Breast epithelium (tissue), 3 donors: ENCODE data around the gene GRIK4.

Source experiments
- POLR2A ChIP-seq: fragments of 450-650 bp; IDR thresholded peaks from one replicate; pipeline ENCODE4 v1.6.1; 2016; ENCODE audit warnings: antibody characterized with exemption, mild to moderate bottlenecking, moderate library complexity
- POLR2AphosphoS5 ChIP-seq, 3 donors: sonication (generic); formaldehyde crosslinking; IDR thresholded peaks; one replicate each; pipeline ENCODE4 v1.6.1; 2017; ENCODE audit warnings: antibody characterized with exemption in 3 of 3
- TF ChIP-seq, protein P1 (sequence below), 3 donors: fragments of 450-650 bp; IDR thresholded peaks; one replicate each; pipeline ENCODE4 v1.5.1; 2016 to 2017; ENCODE audit warnings: antibody characterized with exemption in 3 of 3, mild to moderate bottlenecking in 3 of 3, moderate library complexity in 3 of 3

DNA sequence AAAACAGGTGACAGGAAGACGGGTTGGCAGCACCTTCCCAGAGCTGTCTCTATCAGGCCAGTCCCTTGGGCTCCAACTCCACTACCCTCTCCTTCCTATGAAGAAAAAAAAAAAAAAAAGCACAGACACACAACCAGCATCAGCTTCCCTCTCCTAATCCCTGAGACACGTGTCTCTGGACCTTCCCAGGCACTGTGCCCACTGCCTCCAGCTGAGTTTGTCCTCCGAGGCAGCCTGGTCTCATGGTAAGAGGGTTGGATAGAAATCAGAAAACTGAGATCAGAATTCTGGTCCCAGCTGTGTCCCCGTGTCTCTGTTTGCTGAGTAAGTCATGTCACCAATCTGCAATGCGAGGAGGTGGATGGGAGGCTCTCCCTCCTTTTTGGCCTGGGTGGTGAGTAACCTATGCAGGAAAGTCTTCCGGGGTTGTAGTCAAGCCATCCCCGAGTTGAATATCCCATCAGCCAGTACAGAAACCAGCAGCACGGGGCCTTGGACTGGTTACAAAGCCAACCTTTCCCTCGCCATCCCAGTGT, 318.6 kb downstream of the GRIK4 start:
- TF ChIP-seq, protein P1, sequence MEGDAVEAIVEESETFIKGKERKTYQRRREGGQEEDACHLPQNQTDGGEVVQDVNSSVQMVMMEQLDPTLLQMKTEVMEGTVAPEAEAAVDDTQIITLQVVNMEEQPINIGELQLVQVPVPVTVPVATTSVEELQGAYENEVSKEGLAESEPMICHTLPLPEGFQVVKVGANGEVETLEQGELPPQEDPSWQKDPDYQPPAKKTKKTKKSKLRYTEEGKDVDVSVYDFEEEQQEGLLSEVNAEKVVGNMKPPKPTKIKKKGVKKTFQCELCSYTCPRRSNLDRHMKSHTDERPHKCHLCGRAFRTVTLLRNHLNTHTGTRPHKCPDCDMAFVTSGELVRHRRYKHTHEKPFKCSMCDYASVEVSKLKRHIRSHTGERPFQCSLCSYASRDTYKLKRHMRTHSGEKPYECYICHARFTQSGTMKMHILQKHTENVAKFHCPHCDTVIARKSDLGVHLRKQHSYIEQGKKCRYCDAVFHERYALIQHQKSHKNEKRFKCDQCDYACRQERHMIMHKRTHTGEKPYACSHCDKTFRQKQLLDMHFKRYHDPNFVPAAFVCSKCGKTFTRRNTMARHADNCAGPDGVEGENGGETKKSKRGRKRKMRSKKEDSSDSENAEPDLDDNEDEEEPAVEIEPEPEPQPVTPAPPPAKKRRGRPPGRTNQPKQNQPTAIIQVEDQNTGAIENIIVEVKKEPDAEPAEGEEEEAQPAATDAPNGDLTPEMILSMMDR (IDR thresholded peaks at IDR 0.05), result no peak
- no peak for TF ChIP-seq POLR2A
- TF ChIP-seq POLR2AphosphoS5 (IDR thresholded peaks at IDR 0.05), result no peak
